Measurements from ENCODE around the gene OR6C74.

OR6C74 gene

GRCh38 chr12:55244309-55244708, at the start of gene OR6C74:
Gene OR6C74, plus strand, starts transcription at chr12:55244609. Its CDS starts 2,679 bp downstream, at chr12:55247288.
- no peak for DNase-seq (ENCODE audit: low spot score)

- no peak for DNase-seq (ENCODE audit: low spot score)
Measured at GRCh38 chr12:55220725-55221124, 23.7 kb upstream of the OR6C74 start, which contains the start of gene OR10A7. Gene OR10A7, plus strand, starts transcription at chr12:55221025. Its CDS starts 0 bp downstream, at chr12:55221025.

GRCh38 chr12:55226523-55226922, 17.9 kb upstream of the OR6C74 start:
- no peak for DNase-seq (ENCODE audit: low spot score)

- no peak for DNase-seq (ENCODE audit: low spot score)
Measured at GRCh38 chr12:55227643-55228042, 16.8 kb upstream of the OR6C74 start.

- no peak for DNase-seq (ENCODE audit: low spot score)
Measured at GRCh38 chr12:55246159-55246558, 1.8 kb downstream of the OR6C74 start.

GRCh38 chr12:55250944-55251343, 6.5 kb downstream of the OR6C74 start:
- no peak for DNase-seq (ENCODE audit: low spot score)

- no peak for DNase-seq (ENCODE audit: low spot score)
Measured at GRCh38 chr12:55253281-55253680, 8.9 kb downstream of the OR6C74 start.

GRCh38 chr12:55256831-55257230, 12.4 kb downstream of the OR6C74 start:
- no peak for DNase-seq (ENCODE audit: low spot score)

- DNase-seq (ENCODE audit: low spot score) = no peak
Measured at GRCh38 chr12:55258303-55258702, 13.9 kb downstream of the OR6C74 start.

GRCh38 chr12:55280991-55281390, 36.6 kb downstream of the OR6C74 start:
- no peak for DNase-seq (ENCODE audit: low spot score)

GRCh38 chr12:55289999-55290398, 45.6 kb downstream of the OR6C74 start:
- no peak for DNase-seq (ENCODE audit: low spot score)

Measured in germinal center (tissue), 1 donor.